Glomerular visceral epithelial cell (primary cell): Measurements from ENCODE around the gene ARHGEF7.

Experiments
- DNase-seq: peaks from one replicate; pipeline ENCODE4 v3.0.0-alpha.2; 2016; ENCODE audit errors: extremely low spot score

ARHGEF7 gene

DNA sequence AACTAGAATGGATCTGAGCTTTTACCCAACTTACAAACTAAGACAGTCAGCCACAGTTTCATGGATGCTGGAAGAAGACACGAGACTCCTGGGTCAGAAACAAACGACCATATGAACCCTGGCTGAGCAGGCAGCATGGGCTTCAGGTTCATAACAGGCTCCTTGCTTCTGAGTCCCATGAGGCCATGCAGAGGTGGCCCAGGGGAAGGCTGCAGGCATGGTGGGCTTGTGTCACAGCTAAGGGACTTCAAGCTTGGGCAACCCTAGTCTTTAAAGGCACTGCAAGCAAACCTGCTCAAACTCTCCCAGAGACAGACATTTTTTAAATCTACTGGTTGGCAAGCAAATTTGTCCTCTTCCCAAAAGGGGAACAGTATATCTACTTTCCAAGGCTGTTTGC lies 5.1 kb upstream of the ARHGEF7 start:
- no peak for DNase-seq

DNA sequence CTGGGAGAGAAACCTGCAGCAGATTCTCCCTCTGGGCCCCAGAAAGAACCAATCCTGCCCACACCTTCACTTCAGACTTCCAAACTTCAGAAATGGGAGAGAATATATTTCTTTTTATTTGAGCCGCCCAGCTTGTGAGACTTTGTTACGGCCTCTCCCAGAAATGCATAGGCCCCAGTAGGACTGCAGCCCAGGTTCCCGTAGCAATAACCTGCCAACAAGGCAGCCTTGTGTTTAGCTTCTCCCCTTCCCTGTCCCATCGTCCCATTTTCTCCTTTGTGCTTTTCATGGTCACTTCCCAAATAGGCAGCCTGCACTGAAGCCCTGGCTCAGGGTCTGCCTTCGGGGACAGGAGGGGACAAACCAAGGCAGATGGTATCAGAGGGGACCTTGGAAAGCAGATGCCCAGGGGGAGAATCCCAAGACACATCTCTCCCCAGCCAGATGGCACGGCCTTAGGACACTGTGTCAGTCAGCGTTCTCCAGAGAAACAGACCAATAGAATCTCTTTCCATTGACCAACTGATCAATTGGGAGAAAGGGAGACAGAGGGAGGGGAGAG lies 3.7 kb upstream of the ARHGEF7 start:
- DNase-seq = no peak

DNA sequence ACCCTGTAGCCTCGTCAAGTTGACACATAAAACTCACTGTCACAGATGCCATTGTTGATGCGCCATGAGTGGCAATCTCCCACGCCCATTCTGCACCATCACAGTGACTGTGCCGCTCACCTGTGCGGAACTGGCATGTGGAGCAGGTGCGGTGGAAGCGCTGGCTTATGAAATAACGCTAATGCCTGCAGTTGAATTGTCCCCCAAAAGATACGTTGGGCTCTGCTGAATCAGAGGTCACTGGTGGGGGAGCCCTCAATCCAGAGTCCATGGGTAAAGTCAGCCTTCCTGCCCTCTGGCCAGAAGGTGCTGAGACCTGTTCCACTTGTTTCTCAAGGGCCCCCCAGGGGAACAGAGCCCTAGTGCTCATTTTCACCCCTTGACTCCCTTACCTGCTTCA lies 2.9 kb upstream of the ARHGEF7 start:
- DNase-seq = no peak

DNA sequence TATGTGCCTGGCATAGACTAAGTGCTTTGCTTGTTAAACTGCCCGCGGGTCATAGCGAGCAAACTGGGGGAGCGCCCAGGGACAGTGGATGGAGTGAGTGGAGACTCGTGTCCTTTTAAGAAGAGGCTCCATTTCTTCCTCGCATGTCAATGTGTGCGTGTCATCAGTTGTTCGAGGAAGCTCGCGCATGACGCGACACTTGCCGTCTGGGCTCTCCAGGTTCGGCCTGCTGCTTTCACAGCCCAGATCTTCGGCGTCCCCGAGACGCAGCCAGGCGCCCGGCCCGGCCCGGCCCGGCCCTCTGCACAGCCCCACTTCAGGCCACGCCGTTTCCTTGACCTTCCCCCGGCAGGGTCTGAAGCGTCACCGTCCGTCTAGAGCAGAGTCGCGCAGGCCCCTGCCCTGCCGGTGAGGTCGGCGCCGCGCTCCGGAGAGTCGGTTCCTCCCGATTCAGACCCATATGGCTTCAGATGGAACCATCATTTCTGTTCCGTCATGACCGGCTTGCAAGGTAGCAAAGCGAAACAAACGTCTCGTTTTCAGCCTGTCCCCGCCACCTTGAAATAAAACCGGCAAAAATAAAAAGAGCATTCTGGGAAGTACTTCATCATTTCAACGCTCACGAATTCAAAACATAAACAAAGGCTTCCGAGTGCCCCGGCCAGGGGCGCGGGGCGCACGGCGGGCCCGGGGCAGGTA lies 599 bp upstream of the ARHGEF7 start:
- DNase-seq = peak; percentile 15

DNA sequence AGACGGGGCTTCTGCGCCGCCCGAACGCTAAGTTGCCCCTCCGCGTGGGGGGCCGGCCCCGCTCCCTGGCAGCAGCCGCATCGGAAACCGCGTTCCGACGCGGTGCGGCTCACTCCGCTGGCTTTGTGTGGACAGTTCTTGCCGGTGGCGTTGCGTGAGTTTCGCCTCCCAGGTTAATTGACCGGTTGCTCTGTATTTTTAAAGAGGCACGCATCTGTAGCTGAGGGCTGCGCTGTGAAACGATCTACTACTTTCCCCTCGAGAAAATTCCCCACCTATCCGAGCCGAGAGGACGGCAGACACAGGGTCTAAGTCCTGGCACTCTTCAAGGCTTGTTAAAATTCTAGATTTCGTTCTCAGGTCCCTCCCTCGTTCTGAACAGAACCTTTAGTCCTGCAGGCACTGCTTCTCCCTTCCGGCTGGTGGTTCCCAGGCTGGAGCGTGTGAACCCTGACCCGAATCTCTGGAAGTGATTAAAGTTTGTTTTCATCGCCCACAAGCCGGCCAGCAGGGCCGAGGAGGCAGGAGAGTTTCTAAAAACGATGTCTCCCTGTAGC lies 933 bp downstream of the ARHGEF7 start:
- no peak for DNase-seq

DNA sequence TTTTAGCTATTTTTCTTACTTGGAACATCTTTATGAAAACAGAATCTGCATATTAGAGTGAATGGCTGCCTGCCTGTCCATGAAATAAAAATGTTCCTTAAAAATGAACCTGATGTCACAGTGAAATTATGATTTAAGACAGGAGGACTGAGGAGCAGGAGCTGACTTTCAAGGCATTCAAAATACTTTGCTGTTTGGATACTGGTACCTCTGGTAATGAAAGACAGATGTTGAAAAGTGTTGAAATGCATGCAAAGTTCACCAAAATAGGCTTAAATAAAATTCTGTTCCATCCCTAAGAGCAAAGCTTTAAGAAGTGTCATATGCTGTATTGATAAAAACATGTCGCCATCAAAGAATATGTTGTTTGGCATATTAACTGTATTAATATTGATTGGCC lies 1.7 kb downstream of the ARHGEF7 start:
- no peak for DNase-seq

DNA sequence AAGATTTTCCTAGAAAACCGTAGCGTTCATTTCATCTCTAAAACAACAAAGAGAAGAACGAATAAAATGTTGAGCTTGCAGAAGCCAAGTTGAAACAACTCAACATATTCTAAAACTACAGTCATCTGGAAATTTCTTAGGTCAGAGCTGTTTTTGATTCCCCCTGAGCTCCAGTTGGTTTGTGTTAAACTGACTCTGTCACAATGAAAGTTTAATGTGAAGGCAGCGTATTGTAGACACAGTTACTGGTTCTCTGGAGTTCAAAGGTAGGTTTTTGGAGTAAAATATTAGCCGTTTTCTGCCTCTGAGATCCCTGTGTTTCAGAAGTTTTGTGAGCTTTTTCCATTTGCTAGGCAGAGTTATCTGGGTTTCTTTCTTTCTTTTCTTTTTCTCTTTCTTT lies 2.2 kb downstream of the ARHGEF7 start:
- no peak for DNase-seq

DNA sequence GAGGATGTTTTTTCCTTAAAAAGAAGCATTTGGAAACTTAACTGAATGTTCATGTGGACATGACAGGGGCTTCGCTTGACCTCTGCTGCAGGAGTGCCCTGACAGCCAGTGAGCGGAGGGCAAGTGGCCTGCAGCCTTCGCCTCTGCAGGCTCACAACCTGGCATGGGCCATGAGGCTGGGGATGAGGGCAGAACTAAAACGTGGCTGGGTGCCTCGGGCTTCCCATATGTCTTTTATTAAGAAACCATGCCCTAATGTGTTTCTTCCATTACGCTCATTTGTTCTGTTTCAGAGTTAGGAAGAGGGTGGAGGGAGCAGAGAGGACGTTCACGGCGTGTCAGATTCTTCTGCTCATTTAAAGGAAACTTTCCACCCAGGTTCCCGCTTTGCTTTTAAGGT lies 2.9 kb downstream of the ARHGEF7 start:
- DNase-seq = no peak

DNA sequence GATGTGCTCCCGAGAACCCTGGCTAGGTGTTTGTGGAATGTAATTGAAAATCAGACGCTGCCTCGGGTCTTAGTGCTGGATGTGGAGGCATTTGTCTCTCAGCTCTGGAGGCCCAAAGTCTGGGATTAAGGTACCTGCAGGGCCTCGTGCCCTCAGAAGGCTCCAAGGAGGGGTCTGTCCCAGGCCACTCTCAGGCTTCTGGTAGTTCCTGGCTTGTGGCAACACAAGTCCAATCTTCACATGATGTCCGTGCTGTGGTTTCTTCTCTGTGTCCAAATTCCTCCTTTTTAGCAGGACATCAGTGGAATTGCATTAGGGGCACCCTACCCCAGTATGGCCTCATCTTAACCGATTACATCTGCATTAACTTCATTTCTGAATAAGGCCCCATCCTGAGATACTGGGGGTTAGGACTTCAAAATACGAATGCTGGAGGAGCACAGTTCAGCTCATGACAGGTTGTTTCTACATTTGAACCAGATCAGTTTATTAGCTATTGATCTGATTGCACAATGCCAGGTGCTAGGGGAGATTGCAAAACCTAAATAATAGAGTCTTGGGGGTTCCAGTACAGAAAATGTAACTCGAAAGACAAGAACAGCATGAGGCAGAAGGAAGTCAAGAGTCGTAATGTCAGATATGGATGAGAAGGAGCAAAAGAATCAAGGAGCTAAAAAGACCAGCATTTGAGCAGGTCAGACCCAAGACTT lies 3.9 kb downstream of the ARHGEF7 start:
- no peak for DNase-seq

DNA sequence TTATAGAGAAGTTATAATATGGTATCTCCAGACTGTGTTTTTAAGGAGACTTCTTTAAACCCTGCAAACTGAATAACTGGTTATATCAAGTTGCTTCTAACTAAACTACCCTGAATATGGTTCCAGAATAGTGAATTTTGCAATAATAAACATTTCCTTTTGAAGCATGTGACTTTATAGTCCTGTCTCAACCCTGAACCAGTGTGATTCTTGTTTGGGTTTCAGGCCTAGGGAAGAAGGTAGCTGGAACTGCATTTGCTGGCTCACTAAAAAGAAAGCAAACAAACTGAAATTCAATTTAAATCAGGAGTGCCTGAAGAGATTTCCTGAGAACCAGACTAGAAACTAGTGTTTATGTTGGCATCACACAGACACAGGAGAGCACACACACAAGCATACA lies 4.9 kb downstream of the ARHGEF7 start:
- DNase-seq = no peak

DNA sequence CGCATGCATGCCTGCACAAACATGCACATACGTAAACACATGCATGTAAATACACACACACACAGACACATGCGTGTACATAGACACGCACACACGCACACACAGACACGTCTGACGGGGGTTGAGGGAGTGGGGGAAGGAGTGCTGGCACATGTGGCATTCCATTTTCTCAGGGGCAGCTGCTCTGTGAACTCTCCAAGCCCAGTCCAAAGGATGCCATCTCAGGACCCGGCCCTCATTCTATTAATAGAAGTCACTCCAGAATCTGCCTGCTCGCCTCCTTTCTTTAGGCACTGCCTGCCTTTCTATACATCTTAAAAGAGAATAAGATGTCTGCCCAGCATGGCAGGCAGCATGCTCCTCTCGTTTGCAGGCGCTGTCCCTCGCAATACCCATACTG lies 5.3 kb downstream of the ARHGEF7 start:
- no peak for DNase-seq

DNA sequence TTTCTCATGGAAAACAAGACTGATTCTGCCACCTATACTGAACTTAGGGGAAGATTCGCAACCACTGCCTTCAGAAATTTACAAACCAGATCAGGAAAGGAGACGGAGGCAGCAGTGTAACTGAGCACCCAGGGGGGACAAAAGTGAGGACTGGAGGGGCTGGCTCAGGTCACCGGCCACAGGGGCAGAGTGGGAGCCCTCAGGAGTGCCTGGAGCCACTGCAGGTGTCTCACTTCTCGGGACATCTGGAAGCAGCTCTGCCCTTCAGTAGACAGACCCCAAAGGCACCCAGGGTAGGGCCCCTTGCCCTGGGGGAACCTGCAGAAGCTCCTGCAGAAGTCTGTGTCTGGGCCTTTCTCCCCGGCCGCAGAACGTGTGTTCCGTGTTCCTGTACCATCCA lies 5.8 kb downstream of the ARHGEF7 start:
- no peak for DNase-seq

DNA sequence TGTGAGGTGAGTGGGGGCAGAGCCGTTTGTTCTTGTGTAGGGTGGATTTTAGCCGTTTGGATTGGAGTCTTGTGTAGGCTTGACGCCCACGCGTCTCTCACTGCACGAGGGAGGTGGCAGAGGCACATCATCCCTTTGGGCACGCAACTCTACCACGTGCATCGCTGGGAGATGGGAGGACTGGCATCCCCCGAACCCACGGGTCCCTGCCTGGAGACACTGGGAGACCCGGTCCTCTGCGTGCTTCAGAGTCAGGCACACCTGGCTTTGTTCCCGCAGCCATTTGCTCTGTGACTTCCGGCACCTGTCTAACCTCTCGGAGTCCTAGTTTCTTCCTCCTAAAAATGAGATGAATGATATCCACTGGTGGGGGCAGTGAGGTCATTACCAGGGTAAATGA lies 6.4 kb downstream of the ARHGEF7 start:
- no peak for DNase-seq

DNA sequence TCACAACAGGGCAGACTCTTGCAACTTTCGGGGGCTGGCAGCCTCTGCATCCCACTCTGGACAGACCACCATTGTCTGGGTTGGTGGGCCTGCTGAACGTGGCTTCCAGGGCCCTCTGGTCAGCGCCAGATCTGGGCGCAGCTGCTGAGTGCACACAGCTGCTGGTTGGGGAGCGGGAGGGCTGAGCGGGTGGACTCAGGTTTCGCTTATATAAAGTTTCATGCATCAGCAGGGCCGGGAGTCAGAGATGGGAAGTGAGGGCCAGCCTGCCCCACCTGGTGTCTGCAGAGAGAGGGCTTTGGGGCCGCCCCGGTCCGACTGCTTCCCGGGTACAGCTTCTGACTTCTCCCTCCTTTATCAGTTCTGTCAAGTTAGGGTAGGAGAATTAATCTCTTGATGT lies 6.9 kb downstream of the ARHGEF7 start:
- no peak for DNase-seq

DNA sequence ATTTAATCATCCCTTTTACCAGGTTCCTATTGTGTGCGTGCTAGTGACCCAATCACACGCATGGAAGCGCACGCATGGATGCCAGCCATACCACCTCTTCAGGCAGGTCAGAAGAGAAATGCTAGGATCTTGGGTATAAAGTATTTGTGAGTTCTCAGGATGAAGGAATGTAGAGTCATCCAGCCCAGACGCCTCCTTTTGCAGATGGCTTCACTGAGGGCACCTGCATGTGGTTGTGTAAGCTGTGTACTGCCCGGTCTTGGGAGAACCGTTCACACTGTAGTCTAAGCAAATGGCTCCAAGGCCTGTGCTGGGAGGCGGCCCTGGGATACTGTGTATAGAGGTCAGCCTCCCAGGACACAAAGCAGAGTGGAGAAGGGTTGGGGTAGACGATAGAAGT lies 7.5 kb downstream of the ARHGEF7 start:
- no peak for DNase-seq

DNA sequence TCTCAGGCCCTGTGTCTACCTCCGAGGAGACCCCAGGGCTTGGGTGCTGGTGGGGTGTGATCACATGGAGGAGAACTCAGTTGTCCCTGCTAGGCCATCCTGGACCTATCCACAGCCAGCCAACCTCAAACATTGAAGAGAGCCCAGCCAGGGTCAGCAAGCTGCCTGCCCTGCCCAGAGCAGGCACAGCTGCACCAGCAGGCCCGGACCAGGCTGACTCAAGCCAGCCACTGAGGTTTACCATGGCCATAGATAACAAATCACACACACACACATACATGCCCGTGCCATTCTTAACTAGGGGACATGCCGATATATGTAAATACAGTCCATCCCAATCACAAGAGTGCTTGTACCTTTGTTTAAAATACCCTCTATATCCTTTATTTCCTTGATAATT lies 8.1 kb downstream of the ARHGEF7 start:
- DNase-seq = no peak

DNA sequence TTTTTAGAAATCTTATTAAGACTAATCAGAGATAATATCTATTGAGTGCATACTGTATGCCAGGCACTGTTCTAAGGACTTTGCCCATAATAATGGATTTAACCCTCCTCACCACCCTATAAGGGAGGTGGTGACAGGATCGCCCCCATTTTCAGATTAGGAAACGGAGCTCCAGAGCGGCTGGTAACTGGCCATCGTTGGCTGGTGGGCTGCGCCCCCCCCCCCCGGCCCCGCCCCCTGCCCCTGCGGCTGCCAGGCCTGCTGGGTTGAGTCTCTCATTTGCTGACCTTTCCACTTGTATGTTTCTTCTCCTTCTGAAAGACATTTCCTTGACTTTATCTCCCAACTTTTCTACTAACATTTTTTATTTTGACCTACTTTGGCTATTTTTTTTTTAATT lies 8.5 kb downstream of the ARHGEF7 start:
- no peak for DNase-seq

DNA sequence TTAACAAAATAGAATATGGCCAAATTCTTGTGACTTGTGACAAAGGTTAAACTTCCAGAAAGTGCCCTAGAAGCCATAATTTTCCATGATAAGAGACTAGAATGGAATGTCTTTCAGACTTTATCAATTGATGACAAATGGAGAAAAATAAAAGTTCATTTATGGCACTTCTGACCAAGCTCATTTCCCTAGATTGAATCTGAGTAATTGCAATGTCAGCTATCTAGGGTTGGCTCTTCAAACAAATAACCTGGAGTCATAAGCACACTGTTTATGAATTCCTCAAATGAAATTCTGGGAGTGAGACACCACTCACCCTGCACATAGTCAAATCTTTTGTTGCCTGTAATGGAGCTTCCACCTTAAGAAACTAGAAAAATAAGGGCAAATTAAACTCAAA lies 11.4 kb downstream of the ARHGEF7 start:
- DNase-seq = no peak

DNA sequence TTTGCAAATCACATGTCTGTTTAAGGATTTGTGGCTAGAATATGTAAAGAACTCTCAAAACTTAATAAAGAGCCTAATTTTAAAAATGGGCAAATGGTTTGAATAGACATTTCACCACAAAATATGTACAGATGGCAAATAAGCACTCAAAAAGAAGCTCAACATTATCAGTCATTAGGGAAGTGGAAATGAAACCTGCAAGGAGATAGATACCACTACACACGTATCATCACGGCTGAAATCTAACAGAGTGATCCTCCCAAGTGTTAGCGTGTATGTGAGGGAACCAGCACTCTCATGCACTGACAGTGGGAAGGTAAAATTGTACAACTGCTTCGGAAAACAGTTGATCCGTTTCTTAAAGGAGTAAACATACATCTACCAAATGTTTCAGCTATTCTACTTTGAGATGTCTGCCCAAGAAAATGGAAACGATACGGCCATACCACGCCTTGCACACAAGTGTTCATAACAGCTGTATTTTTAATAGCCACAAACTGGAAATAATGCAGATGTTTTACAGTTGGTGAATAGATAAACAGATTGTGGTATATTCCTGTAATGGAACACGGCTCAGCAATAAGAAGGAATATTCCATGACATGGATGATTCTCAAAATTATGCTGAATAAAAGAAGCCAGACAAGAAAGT lies 14.5 kb downstream of the ARHGEF7 start:
- DNase-seq = no peak

DNA sequence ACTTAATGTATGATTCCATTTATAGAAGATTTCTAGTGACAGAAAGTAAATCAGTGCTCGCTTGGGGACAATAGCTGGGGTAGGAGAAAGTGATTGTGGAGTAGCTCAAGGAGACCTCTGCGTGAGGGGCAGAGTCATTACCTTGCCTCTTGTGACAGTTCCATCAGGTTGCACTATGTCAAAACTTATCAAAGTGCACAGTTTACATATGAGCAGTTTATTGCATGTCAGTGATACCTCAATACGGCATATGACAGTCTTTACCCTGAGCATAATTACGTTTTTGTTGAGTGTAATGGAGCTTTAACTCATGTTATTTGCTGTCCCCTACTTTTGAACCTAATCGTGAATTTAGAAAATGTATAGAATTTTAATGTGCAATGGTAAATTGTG lies 15.0 kb downstream of the ARHGEF7 start:
- DNase-seq = no peak

DNA sequence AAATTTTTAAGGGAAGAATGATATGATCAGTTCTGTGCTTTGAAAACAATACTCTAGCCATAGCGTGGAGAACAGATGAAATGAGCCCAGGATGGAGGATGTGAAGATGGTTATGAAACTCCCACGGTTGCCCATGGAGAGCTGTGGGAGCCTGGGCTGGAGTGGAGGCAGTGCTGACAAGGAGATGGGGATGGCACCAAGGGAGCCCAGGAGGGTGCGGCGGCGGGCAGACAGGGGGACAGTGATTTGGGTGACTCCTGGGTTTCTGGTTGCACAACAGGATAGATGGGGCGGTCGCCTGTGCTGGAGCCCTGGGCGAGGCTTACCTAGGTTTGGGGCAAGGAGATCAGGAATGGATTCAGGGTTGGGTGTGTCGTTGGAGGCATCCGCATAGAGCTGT lies 15.9 kb downstream of the ARHGEF7 start:
- DNase-seq = no peak

DNA sequence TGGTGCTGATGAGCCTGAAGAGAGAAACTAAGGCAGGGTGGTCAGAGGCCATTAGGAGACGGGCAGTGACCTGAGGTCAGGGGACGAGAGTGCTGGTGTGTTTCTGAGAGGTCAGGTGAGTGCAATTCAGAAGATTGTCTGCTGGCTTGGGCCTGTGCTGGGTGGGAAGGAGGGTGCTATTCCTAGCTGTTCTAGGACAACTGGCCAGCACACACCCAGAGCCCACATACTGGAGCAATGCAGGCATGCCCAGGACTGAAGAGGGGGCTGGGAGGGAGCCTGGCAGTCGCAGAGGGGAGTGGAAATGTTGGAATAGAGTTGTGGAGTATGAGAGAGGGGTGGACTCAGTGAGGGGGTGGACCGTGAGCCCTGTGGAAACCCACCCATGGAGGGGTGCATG lies 16.5 kb downstream of the ARHGEF7 start:
- no peak for DNase-seq

DNA sequence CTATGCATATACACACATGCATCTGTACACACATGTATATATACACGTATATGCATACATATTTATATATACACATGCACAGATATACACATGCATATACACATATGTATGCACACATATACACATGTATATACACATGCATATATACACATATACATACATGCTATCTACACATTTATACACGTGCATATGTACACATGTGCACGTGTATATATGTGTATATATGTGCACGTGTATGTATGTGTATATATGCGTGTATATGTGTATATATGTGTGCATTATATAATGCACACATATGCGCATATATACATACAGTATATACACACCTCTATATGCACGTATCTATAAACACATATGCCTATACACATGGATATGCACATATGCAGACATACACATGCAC lies 17.8 kb downstream of the ARHGEF7 start:
- no peak for DNase-seq
